H1 (cell line): ENCODE data around the gene ADAM19. TPM values are rescaled to one million over a fixed set of nuclear protein-coding genes. Genes with fewer than 3 reads are reported as not detected.

ENCODE experiments used
- CHD7 ChIP-seq: fragments of 300-600 bp; sonication (generic); IDR thresholded peaks from 2 replicates; pipeline ENCODE4 v1.7.1; 2012; ENCODE audit warnings: low read length, moderate library complexity, mild to moderate bottlenecking, inconsistent platforms; ENCODE audit not compliant: insufficient replicate concordance
- RAD21 ChIP-seq, 2 experiments: IDR thresholded peaks in 1 of 2; conservative IDR thresholded peaks in 1 of 2; 2 replicates each; pipeline ENCODE4 v1.6.1; 2011; ENCODE audit warnings: low read depth in 2 of 2, low read length in 2 of 2, improper control_type of control experiment in 1 of 2, inconsistent platforms in 1 of 2, mild to moderate bottlenecking in 1 of 2, moderate library complexity in 1 of 2
- SP4 ChIP-seq: IDR thresholded peaks from 2 replicates; pipeline ENCODE4 v1.6.1; 2012; ENCODE audit warnings: low read length, inconsistent platforms
- TCF12 ChIP-seq: IDR thresholded peaks from 2 replicates; pipeline ENCODE4 v1.6.1; 2011; ENCODE audit warnings: low read depth, mild to moderate bottlenecking, low read length
- polyA plus RNA-seq, 7 experiments: library from polyadenylated mRNA; depleted of rRNA in 3 of 7; stranded (reverse) in 5 of 7; unstranded in 2 of 7; fragments of >200 nt in 5 of 7; fragments of 200-250 nt in 2 of 7; gene quantifications; 1 replicate in 5 of 7; 2 replicates in 1 of 7; 4 replicates in 1 of 7; pipeline versions ENCODE4 v1.2.1 to v1.2.3, GENCODE V29; 2011 to 2013; ENCODE audit warnings: missing spikeins in 2 of 7, mixed read lengths in 2 of 7
- total RNA-seq: library from RNA; stranded (reverse); fragmentation: NEBNext Ultra II Directional; extraction: Animal tissue kit (Norgen Biotek cat#: 25700); gene quantifications from 2 replicates; pipeline ENCODE4 v1.2.1, GENCODE V29; 2021

ADAM19 gene
- total and polyA plus RNA-seq, 2 of the 8 experiments (the other 6 are each of a cell fraction or from before 2014, with no cell fraction given), result 6.5 to 22.7 TPM

- TF ChIP-seq CHD7 (no peak), SP4 (no peak), TCF12 (no peak), RAD21 (IDR thresholded peaks at IDR 0.05 in 1 of 2, conservative IDR thresholded peaks at IDR 0.05 in 1 of 2; ENCODE audit: low read depth in 2 of 2, low read length in 2 of 2) (no peak)
Observed at GRCh38 chr5:157516626-157517325, 58.8 kb downstream of the ADAM19 start (continued).
